NCI-H2227 (cell line): ENCODE data around the gene JMJD6.
"Not testable (repeated sequence)": the region's sequence is repeated elsewhere in the genome, so short reads cannot be mapped to it uniquely, and the experiment has no call there.

Source experiments
- DNase-seq: peaks from one replicate; lab custom pipeline; 2025; ENCODE audit not compliant: unreplicated experiment; lab: John Stamatoyannopoulos, UW

Gene JMJD6

GRCh38 chr17:76726231-76726775 is at the start of gene JMJD6:
JMJD6 (minus strand) TSS chr17:76726606; CDS start chr17:76726475, 131 bp downstream.
- DNase-seq: peak; percentile 97

DNA sequence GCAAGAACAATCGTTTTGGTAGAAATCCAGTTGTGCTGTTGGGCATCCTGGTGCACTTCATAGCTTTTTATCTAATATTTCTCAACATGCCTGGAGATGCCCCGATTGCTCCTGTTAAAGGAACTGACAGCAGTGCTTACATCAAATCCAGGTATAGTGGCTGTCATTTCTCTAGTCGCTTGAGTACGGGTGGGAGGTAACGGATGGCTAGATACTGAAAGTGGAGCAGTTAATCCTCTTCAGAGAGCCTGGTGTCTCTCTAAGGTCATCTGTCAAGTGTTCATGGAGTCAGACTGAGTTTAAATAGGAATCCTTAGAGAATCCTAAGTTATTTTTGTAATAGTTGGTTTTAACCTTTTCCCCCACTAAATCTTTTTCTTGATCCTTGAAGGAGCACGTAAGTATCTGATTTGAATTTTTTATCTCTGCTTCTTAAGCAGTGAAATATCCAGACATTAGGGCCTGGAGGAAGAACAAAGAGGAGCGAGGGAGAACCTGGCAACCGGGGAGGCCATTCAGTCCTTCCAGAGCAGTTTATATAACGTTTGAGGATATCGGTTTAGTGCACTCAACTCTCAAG is 48.7 kb upstream of the JMJD6 start:
- peak; percentile 55 for DNase-seq

DNA sequence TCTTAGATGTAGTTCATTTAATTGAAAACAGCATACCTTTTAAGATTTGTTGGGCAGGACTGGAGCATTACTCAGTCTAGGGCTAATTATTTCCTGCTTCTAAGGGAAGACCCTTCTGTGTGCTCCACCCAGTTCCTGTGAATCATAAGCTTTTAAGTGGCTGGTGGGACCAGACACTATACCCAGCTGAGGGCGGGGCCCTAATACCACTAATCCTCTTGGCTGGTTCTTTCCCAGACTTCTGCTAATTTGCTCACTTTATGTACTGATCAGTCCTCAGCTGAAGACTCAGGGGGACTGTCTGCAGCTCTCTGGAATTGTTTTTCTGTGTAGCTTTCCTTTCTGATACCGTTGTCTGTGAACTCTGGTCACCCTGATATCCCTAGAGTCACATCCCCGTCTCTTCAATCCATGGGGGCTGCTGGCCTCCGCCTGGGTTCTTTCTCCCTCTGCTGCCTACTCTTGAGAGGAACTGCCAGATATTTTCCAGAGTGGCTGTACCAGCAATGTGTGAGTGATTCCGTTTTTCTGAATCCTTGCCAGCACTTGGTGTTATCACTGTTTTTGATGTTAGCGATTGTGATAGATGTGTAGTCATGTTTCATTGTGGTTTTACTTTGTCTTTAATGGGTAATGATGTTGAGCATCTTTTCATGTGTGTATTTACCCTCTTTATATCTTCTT is 46.6 kb upstream of the JMJD6 start:
- DNase-seq: peak; percentile 26

GRCh38 chr17:76758570-76758969 is 32.2 kb upstream of the JMJD6 start:
- DNase-seq: no peak

DNA sequence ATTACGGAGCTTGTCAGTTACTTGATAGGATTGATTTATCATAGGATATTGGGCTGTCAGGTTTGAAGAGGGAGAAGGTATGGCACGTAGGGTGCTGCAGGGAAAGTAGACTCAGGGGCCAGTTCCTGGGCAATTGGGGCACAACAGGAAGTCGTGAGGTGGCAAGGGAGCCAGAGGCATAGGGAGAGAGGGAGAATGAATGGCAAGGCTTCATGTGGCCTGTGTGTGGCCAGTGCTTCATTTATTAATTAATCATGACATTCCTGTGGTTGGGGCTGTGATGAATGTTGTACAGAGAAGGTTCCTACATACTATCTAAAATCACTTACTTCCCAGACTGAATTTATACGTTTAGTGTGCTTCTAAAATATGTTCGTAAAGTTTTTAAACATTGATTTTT is 30.9 kb upstream of the JMJD6 start:
- no peak for DNase-seq

DNA sequence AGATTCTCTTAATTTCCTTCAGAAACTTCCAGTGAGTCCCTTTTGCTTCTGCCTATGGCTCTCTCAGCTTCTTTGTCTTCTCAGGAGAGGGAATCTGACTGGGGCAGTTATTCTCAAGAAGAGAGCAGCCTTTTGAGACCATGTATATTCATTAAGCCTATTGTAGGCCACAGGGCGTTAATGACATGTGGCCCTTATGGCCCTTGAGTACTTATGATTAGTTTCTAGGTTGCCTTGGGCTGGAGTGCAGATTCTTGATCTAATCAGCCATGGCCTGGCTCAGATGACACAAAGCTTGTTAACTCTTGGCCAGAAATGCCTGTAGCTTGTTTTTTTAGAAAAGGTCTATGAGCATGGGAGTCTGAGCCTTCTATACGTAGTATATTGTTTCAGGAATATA is 28.9 kb upstream of the JMJD6 start:
- DNase-seq: no peak

DNA sequence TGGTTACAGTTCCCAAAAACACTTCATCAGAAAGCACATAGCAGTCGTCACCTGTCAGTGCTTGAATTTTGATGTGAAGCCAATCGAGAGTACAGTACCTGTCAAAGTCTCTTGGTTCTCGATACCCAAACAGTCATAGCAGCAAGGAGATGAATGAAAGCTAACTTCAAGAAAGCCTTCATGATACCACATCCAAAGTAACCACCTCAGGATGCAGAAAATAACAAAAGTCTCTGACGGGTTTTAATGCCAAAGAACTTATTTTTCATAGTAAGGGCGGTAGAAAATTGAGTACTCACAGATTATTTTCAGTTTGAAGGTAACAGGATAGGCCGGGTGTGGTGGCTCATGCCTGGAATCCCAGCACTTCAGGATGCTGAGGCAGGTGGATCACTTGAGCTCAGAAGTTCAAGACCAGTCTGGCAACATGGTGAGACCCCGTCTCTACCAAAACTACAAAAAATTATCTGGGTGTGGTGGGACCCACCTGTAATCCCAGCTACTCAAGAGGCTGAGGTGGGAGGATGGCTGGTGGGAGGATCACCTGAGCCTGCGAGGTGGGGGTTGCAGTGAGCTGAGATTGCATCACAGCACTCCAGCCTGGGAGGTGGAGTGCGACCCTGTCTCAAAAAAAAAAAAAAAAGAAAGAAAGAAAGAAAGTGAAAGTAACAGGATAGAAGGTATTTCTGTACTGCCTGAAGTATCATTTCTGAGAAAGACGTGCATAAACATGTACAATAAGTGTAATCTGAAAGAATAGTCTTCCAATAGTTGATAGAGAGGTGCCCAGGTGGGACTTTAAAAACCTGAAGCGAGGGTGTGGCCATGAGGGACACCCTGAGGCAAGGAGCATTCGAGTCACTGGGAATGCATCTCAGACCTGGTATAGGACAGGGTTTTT is 26.9 kb upstream of the JMJD6 start:
- DNase-seq: no peak

DNA sequence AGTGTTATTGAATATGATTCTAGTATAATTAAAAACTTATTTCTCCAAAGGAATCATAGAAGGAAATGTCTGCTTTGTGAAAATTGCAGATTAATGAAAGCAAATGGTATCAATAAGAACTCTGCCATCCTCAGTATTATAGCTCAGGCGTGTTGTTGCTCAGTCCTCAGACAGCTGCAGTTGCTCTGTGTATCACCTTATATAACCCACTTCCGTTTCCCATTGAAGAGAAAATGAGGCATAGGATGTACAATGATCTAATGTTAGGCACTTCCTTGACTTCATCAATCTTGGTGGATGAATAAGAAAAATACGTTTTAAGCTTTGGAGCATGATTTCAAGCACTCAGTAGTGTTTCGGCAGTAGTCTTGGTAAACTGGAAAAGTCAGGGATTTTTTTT is 25.6 kb upstream of the JMJD6 start:
- DNase-seq: no peak

GRCh38 chr17:76751416-76751993 is 25.1 kb upstream of the JMJD6 start:
- no peak for DNase-seq

DNA sequence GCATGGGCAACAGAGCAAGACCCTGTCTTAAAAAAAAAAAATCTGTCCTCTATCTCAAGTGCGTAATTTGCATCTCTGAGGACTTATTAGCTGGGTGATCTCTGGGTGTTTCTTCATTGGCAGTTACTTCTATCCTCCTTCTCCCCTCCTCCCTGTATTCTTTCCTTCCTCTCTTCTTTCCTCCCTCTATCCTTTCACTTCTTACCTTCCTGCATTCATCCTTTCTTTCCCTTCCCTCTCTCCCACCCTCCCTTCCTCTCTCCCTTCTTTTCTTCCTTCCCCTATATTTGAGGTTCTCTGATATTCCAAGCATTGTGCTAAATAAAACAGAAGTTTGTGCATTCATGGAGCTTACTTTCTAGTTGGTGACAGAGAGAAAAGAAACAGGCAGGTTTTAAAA is 22.3 kb upstream of the JMJD6 start:
- DNase-seq: no peak

DNA sequence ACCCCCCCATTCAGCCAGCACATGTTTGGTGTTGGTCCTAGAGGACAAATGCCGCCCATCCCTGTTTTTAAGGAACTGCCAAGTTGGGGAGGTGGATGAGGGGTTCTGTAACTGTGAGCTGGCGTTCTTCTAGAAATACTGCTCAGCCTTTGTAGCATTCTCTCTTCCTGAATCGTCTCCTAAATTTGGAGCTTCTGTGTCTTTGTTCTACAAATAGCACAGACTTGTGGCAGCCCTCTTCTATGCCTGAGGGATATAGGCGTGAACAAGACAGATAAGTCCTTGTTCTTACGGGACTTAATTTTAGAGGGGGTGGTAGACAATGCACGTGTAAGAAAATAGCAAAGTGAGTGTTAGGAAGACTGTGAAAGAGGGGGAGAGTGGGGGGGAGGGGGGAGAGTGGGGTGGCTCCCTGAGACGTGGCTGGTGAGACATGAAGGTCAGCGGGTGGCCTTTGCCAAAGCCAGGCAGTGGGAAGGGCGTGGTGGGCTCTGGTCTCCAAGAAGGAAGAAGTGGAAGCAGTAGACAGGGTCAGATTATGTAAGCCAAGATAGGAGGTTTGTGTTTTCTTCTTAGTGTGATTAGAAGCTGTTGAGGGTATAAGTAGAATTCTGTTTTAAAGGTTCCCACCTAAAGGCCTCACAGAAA is 21.4 kb upstream of the JMJD6 start:
- no peak for DNase-seq

DNA sequence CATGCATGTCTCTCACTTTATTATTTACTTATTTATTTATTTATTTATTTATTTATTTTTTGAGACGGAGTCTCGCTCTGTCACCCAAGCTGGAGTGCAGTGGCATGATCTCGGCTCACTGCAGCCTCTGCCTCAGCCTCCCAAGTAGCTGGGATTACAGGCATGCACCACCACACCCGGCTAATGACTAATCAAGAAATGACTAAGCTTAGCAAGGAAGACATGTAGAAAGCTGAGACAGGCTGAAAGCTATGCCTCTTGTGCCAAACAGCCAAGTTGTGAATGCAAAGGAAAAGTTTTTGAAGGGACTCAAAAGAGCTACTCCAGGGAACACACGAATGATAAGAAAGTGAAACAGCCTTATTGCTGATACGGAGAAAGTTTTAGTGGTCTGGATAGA is 19.4 kb upstream of the JMJD6 start:
- DNase-seq: not testable (repeated sequence)

DNA sequence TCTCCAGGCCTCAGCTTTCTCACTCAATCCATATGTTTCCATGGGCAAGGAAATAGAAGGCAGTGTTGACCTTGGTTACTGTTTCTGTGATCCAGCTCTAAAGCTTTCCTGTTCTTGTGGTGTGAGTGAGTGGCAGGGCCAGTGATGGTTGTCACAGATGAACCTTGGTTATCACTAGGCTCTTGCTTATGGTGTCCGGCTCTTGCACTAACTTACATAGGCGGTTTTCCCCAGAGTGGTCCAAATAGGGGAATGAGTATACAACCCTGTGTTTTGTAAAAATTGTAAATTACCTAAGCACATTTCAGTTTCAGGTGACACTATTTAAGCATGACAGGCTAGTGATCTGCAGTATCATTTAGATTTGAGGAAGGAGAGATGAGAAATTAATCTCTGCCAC is 18.3 kb upstream of the JMJD6 start:
- no peak for DNase-seq

DNA sequence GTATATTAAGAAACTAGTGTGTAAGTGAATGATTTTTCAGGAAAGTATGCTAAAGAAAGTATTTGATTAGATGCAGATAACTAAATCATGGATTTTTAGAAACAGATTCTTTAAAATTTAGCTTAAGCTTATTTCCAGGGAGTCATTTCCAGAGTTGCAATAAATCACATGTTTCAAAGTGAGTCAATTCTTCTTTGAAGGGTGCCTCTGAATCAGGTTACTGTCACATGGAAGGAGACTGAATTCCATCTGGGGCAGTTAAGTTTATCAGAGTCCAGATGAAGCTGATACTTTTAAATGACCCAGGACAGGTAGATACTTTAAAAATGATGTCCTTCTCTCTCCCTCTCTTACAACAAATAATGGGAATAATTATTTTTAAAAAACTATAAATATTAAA is 16.6 kb upstream of the JMJD6 start:
- no peak for DNase-seq

- DNase-seq: no peak
These were observed 14.1 kb upstream of the JMJD6 start for GRCh38 chr17:76740329-76741118.

DNA sequence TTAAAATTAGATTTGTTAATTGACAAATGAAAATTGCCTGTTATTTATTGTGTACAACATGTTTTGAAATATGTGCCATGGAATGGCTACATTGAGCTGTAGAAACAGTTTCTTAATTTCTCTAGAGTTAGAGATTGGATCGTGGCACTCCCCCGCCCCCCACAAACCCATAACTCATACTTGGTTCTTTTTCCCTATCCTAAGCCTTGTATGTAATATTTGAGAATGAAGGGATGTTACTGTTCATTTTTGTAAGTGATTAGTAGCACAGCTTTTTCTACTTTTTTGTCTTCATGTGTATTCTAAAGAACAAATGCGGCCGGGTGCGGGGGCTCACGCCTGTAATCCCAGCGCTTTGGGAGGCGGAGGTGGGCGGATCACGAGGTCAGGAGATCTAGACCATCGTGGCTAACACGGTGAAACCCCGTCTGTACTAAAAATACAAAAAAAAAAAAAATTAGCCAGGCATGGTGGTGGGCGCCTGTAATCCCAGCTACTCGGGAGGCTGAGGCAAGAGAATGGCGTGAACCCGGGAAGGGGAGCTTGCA is 13.2 kb upstream of the JMJD6 start:
- not testable (repeated sequence) for DNase-seq

DNA sequence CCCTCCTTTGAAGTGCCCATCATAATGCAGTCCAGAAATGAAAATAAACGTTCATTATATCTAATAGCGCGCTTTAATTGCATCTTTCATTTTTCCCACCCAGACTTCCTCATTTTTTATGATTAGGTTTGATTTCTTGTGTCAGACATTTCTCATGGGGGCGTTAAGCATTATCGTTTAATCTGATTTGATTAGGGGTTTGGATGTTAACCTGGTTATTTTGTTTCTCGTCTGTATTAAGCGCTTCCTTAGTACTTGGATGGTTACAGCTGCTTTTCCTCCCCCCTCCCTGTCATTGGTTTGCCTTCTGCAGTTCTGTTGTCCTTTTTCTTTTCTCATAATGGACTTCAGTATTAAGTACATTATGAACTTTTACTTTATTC is 12.1 kb upstream of the JMJD6 start:
- no peak for DNase-seq

- DNase-seq: peak; percentile 97
These were observed 11.5 kb upstream of the JMJD6 start, which contains the start of gene MFSD11 for GRCh38 chr17:76737676-76738467. MFSD11 (plus strand) TSS chr17:76738119; CDS start chr17:76738353, 234 bp downstream.
